ENCODE data around the gene LGR6. TPM values are rescaled to one million over a fixed set of nuclear protein-coding genes. Genes with fewer than 3 reads are reported as not detected.

LGR6 gene
- total and polyA plus RNA-seq, 2 of the 8 experiments (the other 6 are each of a cell fraction or from before 2014, with no cell fraction given) = 0.50 to 1.0 TPM

DNA sequence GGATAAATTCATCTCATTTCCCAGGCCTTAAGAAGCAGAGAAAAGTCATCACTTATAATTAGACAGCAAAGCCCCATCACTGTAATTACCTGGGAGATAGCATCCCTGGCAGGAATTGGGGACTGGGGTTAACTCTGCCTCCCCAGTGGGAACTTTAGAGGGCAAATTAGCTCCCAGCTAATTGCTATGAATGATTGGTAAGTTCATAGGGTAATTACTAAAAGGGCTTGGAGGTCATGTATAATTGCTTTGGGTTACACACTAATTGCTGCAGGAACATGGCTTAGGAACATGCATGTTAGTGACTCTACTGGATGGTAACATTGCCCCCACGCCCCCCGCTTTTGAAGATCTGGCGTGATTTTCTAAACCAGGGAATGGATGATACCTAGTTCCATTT is 83.3 kb downstream of the LGR6 start:
- ChIA-PET CTCF (ENCODE audit: partially characterized antibody) (interaction anchor here (1.3 to 3.6 kb wide), 4 partner anchors 37 to 84 kb away, joined by 3 to 35 read pairs (median 6); partner anchors contain the start of gene LGR6), POLR2A (ENCODE audit: partially characterized antibody) (no interaction called here)
- Histone ChIP-seq H2AFZ (ENCODE audit: low read length) (no peak overlapping the region), H2BK12ac (ENCODE audit: low read depth, low read length) (no peak overlapping the region), H2BK120ac (replicated peaks; ENCODE audit: low read depth, low read length) (no peak overlapping the region), H2BK20ac (ENCODE audit: low read length) (no peak overlapping the region), H4K20me1 (replicated peaks in 1 of 2; ENCODE audit: control insufficient read depth in 1 of 2, insufficient read depth in 2 of 2, low read length in 2 of 2) (no peaks in the 10 kb centered on the region), H2BK15ac (ENCODE audit: low read length) (no peak overlapping the region), H3K56ac (replicated peaks; ENCODE audit: insufficient read length, low read depth, low read length) (no peak overlapping the region), H3K4me3 (ENCODE audit: extremely low read depth in 1 of 4, insufficient read depth in 2 of 4, low read depth in 3 of 4, low read length in 4 of 4) (no peak overlapping the region), H3K79me2 (ENCODE audit: control insufficient read depth in 1 of 2, insufficient read depth in 2 of 2, low read length in 2 of 2) (no peaks in the 10 kb centered on the region), H3K9me3 (ENCODE audit: insufficient read depth in 2 of 2, low read depth in 1 of 2, low read length in 1 of 2) (no peaks in the 10 kb centered on the region), H3K79me1 (ENCODE audit: low read depth, low read length) (no peaks in the 10 kb centered on the region), H4K5ac (ENCODE audit: insufficient read length, low read depth, low read length) (no peak overlapping the region), H3K14ac (ENCODE audit: insufficient read length) (no peak overlapping the region), H3K4ac (replicated peaks; ENCODE audit: insufficient read length, low read depth, low read length) (no peak overlapping the region), H2AK5ac (ENCODE audit: low read depth, low read length) (no peak overlapping the region), H3K23ac (ENCODE audit: insufficient read length) (no peak overlapping the region), H3K18ac (ENCODE audit: extremely low read depth, low read length) (no peak overlapping the region), H3K9ac (replicated peaks in 1 of 4; ENCODE audit: extremely low read depth in 1 of 4, low read depth in 3 of 4, low read length in 3 of 4) (no peak overlapping the region), H3K4me2 (ENCODE audit: insufficient read depth in 1 of 2, low read depth in 2 of 2, low read length in 2 of 2) (no peak overlapping the region), H3K27me3 (replicated peaks in 1 of 4; ENCODE audit: control insufficient read depth in 3 of 4, extremely low read depth in 1 of 4, insufficient read depth in 3 of 4, low read length in 3 of 4) (no peaks in the 10 kb centered on the region), H2BK5ac (ENCODE audit: low read depth, low read length) (no peak overlapping the region), H3K23me2 (ENCODE audit: low read depth, low read length) (no peaks in the 10 kb centered on the region), H3K36me3 (ENCODE audit: control insufficient read depth in 2 of 4, insufficient read depth in 4 of 4, low read length in 3 of 4) (no peaks in the 10 kb centered on the region), H4K91ac (replicated peaks; ENCODE audit: insufficient read length, low read length) (no peak overlapping the region), H3K4me1 (replicated peaks in 1 of 4; ENCODE audit: control insufficient read depth in 3 of 4, insufficient read depth in 4 of 4, low read length in 3 of 4) (peaks cover 1 to 11% (median 5%) of the 10 kb centered on the region in 4 experiments; a peak in 4 of 7 replicates), H4K8ac (ENCODE audit: extremely low read depth, insufficient read depth, low read length) (no peak overlapping the region), H3K27ac (ENCODE audit: low read depth, low read length) (no peak overlapping the region)
- TF ChIP-seq SRF (IDR thresholded peaks at IDR 0.05; ENCODE audit: low read depth, low read length) = no peak
- TF ChIP-seq, protein P1, sequence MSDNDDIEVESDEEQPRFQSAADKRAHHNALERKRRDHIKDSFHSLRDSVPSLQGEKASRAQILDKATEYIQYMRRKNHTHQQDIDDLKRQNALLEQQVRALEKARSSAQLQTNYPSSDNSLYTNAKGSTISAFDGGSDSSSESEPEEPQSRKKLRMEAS (IDR thresholded peaks at IDR 0.05) = no peak
- no peak for TF ChIP-seq SIN3A (conservative IDR thresholded peaks at IDR 0.05 in 1 of 2, IDR thresholded peaks at IDR 0.05 in 1 of 2; ENCODE audit: low read depth in 1 of 2, low read length in 2 of 2)
- no peak for TF ChIP-seq POLR2AphosphoS5 (IDR thresholded peaks at IDR 0.05; ENCODE audit: low read depth, low read length)
- TF ChIP-seq RAD21 (IDR thresholded peaks at IDR 0.05 in 1 of 2, conservative IDR thresholded peaks at IDR 0.05 in 1 of 2; ENCODE audit: low read depth in 2 of 2, low read length in 2 of 2) = no peak
- TF ChIP-seq PHF8 (conservative IDR thresholded peaks at IDR 0.05; ENCODE audit: low read depth, low read length) = no peak
- TF ChIP-seq FOSL1 (IDR thresholded peaks at IDR 0.05; ENCODE audit: insufficient read depth, low read depth, low read length) = no peak
- DNase-seq (ENCODE audit: low read depth in 1 of 2, low spot score in 2 of 2) = no peak
- WGBS, 2 experiments (ENCODE audit: extremely low coverage in 1 of 2, insufficient coverage in 1 of 2, insufficient read length in 1 of 2, insufficient replicate concordance in 2 of 2, low coverage in 1 of 2, low lambda C conversion rate in 2 of 2, missing lambda C conversion rate in 1 of 2) = 97% methylated on average over 3 of the region's 3 CpGs; no CpG with 5 or more reads in 1 of the 2 experiments
- FAIRE-seq = no peak
